GM21786 (cell line): Measurements from ENCODE around the gene DUSP6.

Experiments
- ATAC-seq: cut with Tn5 transposase; IDR thresholded peaks from one replicate; pipeline ENCODE4 v1.9.1; 2021; ENCODE audit not compliant: unreplicated experiment

The DUSP6 gene, protein sequence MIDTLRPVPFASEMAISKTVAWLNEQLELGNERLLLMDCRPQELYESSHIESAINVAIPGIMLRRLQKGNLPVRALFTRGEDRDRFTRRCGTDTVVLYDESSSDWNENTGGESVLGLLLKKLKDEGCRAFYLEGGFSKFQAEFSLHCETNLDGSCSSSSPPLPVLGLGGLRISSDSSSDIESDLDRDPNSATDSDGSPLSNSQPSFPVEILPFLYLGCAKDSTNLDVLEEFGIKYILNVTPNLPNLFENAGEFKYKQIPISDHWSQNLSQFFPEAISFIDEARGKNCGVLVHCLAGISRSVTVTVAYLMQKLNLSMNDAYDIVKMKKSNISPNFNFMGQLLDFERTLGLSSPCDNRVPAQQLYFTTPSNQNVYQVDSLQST

GRCh38 chr12:89352492-89353187 lies at the start of gene DUSP6:
Gene DUSP6, minus strand, starts transcription at chr12:89352501. Its CDS starts 462 bp downstream, at chr12:89352039.
- ATAC-seq, result no peak

GRCh38 chr12:89401433-89402058 lies 49.2 kb upstream of the DUSP6 start:
- ATAC-seq, result no peak

DNA sequence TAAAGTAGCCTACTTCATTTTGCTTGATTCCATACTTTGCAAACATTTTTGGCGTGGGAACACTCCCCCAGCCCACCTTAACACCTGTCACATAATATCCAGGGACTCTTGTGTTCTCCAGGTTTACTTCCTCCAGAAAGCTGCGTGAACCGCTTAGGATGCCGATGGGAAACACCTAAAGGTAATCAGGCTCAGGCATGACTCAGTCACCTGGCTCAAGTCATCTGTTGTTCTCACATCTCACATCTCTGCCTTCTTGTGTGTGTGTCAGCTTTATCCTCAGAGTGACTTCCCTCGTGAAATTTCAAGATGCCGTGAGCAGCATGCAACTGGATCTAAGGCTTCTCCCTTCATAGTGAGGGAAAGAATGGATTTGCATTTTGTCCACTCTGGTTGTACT lies 48.1 kb upstream of the DUSP6 start:
- ATAC-seq, result no peak

- ATAC-seq, result no peak
These were observed 43.4 kb upstream of the DUSP6 start for GRCh38 chr12:89395712-89396111.

DNA sequence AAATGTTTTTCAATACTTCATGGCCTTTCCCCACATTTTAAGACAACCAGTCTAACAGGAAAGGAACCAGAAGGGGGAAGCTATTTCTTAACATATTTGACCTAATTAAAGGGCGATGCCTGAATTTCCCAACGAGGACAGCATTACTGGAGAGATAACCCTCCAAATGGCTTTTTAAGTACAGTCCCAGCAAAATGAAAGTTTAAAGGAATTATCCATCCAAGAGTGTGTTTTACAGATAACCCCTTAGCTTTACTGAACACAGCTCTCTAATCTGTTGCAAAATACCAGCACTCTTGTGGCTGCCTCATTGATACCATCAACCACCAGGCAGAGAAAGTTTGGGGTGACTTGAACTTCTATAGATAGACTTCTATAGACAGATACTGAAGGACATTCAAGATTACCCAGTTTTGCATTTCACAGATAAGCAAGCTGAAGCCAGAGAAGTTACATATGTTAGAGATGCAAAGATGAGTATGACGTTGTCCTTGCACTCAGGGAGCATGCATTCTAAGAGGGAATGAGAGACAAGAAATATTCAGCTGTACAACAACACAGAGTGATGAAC lies 41.3 kb upstream of the DUSP6 start:
- ATAC-seq, result no peak

GRCh38 chr12:89392391-89392790 lies 40.1 kb upstream of the DUSP6 start:
- no peak for ATAC-seq

- ATAC-seq, result no peak
These were observed 39.5 kb upstream of the DUSP6 start for GRCh38 chr12:89391726-89392336.

DNA sequence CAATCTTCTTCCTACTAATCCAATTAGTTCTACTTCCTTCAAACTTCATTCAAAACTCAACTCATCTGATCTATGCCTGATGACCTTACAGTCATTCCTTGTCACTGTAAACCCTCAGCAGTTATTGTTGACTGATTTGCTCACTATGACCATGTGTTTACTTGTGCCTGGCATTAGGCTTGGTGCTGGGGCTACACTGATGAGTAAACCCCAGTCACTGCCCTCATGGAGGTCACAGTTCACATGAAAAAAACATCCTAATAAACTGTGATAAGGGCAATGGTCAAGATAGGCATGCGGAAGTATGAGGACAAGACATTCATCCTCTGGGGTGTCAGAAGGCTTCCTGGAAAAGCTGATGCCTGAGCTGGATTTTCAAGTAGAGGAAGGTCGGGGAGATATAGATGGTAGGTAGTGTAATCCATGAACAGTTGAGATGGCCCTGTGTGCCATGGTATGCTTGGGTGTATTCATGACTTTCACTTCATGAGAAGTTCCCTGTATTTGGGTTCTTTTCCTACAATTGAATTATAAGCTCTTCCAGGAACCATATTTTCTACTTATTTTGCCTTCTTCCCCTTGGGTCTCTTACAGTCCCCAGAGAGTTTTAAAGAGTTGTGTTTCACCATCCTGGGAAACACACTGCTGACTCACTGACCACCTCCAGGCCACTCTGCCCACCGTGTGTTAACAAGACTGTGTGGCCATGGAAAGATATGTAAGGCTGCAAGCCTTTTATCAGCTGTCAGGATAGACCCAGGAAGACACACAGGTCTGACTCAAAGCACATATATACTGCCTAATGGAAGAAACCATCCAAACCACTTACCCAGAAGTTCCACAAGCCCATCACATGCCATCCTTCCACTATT lies 38.7 kb upstream of the DUSP6 start:
- no peak for ATAC-seq

- ATAC-seq, result peak; percentile 66
These were observed 37.7 kb upstream of the DUSP6 start for GRCh38 chr12:89389755-89390661.

- ATAC-seq, result no peak
These were observed 33.8 kb upstream of the DUSP6 start for GRCh38 chr12:89386138-89386537.

- ATAC-seq, result no peak
These were observed 32.5 kb upstream of the DUSP6 start for GRCh38 chr12:89384807-89385206.

GRCh38 chr12:89384050-89384758 lies 31.9 kb upstream of the DUSP6 start:
- no peak for ATAC-seq

DNA sequence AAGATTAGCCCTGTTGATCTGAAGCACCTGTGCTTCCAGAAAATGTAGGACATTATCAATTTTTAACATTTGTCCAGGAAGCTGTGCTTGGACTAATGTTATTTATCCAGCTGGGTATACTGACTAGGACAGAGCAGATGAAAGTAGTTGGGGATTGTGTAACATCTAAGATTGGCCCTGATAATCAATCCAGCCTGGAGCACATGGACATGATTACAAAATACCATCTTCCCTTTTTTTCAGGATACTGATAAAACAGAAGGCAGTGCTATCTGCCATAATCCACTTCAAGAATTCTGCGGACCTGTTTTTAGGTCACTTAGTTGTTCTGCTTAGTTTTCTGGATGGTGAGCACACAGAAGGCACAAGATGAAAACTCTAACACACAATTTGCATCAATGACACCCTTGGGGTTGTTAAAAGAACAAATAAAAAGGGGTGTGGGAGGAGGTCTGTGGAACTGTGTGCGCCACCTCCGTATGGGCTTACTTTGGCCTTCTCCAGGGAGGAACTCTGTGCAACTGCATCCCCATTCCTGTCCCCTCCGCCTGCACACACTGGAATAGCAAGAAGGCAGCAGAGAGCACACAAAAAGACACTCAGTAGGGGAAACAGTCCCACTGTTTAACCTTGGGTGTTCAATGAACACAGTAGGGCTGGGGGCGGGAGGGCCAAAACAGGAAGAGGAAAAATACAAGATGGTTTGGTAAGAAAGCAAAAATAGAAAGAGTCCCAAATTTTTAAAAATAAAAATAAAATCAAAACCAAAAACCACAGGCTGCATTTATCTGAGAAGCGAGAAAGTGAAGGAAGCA lies 31.1 kb upstream of the DUSP6 start:
- ATAC-seq, result no peak

DNA sequence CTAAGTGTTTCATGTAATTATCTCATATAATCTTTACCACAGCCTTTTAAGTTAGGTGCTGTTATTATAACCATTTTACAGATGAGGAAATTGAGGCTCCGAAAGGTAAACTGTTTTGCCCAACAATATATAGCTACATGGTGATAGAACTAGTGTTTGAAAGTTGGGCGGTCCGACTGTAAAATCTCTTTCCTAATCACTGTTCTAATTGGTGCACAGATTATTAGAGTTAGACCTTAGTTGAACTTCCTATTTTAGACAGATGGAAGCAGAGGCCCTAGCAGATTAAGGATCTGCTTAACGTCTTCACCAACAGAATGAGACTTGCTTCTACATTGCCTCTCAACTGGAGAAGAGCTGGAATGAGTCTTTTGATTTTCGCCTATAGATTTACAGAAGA lies 30.0 kb upstream of the DUSP6 start:
- ATAC-seq, result no peak

DNA sequence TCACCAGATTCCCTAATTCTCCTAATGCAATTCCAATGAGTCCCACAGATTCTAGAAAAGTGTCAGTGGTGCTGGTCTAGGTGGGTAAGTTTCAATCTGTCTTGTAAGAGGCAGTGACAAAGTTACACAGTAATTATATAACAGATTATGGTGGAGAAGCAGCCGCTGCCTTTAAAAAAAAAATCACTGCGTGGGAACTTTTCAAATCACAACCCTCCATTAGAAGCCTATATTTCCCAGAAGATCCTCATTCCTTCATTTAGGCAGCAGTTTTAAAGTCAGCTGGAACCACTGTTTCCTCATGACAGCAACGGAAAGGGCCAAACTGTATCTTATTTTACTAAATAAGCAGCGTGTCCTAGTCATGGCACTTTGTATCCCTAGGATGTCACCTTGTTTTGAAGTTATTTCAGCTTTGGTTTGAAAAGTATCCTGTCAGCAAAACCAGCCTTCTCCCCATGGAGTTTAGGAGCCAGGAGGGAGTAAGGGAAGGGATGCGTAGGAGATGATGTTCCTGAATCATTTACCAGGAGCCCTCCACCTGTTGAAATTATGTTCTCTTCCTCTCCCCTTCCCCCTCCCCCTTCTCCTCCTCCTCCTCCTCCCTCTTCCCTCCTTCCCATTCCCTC lies 27.7 kb upstream of the DUSP6 start:
- ATAC-seq, result no peak

DNA sequence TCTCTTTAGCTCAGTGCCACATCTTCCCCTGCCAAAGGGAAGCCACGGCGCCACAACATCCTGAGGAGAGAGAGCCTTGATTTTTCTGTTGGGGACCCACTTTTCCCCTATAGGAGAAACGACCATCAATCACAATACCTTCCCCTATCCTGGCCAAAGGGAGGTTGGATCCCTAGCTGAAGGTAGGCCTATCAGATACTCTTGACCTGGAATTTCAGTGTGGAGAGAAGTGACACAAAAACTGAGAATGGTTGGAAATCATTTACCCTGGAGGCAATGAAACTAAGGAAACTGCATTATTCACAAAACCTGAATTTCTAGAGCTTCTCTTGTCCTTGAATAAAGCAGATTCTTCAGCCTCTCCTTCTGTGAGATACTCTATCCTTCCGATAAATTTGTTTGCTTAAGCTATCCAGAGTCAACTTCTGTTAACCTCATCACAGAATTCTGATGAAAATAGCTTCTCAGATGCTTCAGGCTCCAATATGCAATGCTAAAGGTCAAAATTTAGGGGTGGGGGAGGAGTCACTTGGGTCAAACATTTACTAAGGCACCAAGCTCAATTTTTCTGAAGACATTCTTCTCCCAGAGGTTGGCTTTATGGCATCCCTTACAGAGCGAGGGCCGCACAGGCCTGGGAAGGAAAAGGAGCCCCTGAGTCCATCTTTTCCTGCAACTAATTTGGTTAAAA lies 27.0 kb upstream of the DUSP6 start:
- ATAC-seq, result no peak

DNA sequence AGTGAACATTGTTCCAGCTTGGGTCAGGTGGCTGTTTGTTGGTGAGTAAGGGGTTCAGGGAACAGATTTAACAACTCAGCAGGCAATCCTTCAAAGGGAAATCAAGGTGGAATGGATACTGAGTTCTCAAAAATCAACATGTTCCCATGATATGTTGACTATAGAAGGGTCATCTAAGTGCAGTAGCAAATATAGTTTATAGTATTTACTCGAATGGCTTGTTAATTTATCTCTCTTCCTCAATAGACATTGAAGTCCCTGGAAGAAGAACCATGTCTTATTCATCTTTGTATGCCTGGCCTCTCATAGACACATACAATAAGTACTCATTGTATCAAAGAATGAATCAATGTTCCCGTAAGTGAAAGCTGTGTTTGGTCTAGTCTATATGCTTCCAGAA lies 24.5 kb upstream of the DUSP6 start:
- ATAC-seq, result no peak
